GM20431 (cell line): ENCODE results near the gene MT1X.

Source experiments
- in situ Hi-C: fragments of 300-500 bp; cut with MseI, MboI; formaldehyde crosslinking; loops from one replicate; pipeline ENCODE4 v1.15.0; 2020; ENCODE audit warnings: low sequenced_read_pairs; ENCODE audit not compliant: unreplicated experiment

The MT1X gene

GRCh38 chr16:56681939-56682702 is at the start of gene MT1X:
Gene MT1X (plus strand): TSS chr16:56682470. CDS start chr16:56682541, 71 bp downstream.
- in situ Hi-C loops: no loop called here

GRCh38 chr16:56632848-56633365 is 49.4 kb upstream of the MT1X start:
- in situ Hi-C loops: no loop called here

GRCh38 chr16:56633535-56633934 is 48.7 kb upstream of the MT1X start:
- in situ Hi-C loops: no loop called here

GRCh38 chr16:56634715-56635440 is 47.4 kb upstream of the MT1X start:
- in situ Hi-C loops: no loop called here

- in situ Hi-C loops: no loop called here
These were observed 46.8 kb upstream of the MT1X start for GRCh38 chr16:56635441-56635967.

GRCh38 chr16:56636616-56637413 is 45.5 kb upstream of the MT1X start:
- in situ Hi-C loops: no loop called here

GRCh38 chr16:56637814-56638750 is 44.2 kb upstream of the MT1X start, which contains the start of gene MT1A:
Gene MT1A (plus strand): TSS chr16:56638666. CDS start chr16:56638739, 73 bp downstream.
- in situ Hi-C loops: no loop called here

- in situ Hi-C loops: no loop called here
These were observed 43.2 kb upstream of the MT1X start for GRCh38 chr16:56639045-56639444.

GRCh38 chr16:56640076-56640475 is 42.2 kb upstream of the MT1X start:
- in situ Hi-C loops: no loop called here

- in situ Hi-C loops: no loop called here
These were observed 41.1 kb upstream of the MT1X start for GRCh38 chr16:56641166-56641565.

GRCh38 chr16:56643080-56643778 is 39.0 kb upstream of the MT1X start:
- in situ Hi-C loops: no loop called here

- in situ Hi-C loops: no loop called here
These were observed 38.4 kb upstream of the MT1X start for GRCh38 chr16:56643833-56644232.

- in situ Hi-C loops: no loop called here
These were observed 37.0 kb upstream of the MT1X start for GRCh38 chr16:56645311-56645710.

- in situ Hi-C loops: no loop called here
These were observed 36.4 kb upstream of the MT1X start for GRCh38 chr16:56645838-56646237.

- in situ Hi-C loops: no loop called here
These were observed 34.4 kb upstream of the MT1X start for GRCh38 chr16:56647641-56648431.

GRCh38 chr16:56649271-56649670 is 33.0 kb upstream of the MT1X start:
- in situ Hi-C loops: no loop called here

- in situ Hi-C loops: no loop called here
These were observed 32.5 kb upstream of the MT1X start for GRCh38 chr16:56649820-56650219.

- in situ Hi-C loops: no loop called here
These were observed 30.7 kb upstream of the MT1X start, which contains the start of gene MT1B for GRCh38 chr16:56651586-56651985. Gene MT1B (plus strand): TSS chr16:56651886. CDS start chr16:56651954, 68 bp downstream.
